Hindlimb muscle (tissue), 1 donor: ENCODE measurements around the gene XPNPEP1. TPM values are rescaled to one million over a fixed set of nuclear protein-coding genes. Genes with fewer than 3 reads are reported as not detected.

ENCODE experiments used
- DNase-seq: peaks from one replicate; pipeline ENCODE4 v3.0.0-alpha.2; 2013
- polyA plus RNA-seq: library from polyadenylated mRNA; unstranded; fragments of 120-200 nt; gene quantifications from one replicate; pipeline ENCODE4 v1.2.1, GENCODE V29; 2013; ENCODE audit not compliant: insufficient read length

Gene XPNPEP1
- polyA plus RNA-seq, 1 donor = 73.3 TPM

DNA sequence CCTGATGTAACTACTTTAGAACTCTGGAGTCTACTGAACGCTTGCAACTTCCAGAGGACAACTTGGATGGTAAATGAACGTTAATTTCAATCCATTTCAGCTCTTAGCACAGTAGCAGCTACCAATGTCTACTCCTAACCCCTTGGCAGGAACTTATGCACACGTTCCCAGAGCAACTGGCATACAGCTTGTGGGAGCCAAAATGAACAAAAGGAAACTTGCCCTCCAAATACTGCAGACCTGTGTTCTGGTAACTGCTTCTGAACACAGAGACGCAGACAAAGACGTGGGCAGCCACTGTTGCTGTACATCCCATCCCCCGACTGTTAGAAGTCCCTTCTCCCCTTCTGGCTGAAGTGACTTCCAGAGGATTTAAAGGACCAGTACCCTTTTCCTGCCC is 61.3 kb downstream of the XPNPEP1 start:
- no peak for DNase-seq

DNA sequence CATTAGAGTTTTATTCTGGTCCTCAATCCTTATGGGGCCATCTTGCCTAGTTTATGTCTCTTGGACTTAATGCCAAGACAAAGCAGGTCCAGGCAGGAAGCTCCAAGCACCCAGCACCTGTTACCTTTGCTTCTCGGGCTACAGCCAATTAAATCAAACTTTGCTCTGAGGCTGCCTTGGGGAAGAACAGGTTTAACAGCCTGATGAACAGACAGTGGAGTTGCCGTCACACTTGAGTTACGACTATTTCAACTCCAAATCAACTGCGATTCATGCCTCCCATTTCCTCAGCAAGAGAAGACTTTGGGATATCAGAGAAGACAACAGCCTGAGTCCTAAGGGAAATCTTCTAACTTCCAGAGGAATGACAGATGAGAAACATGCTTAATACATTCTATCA is 62.2 kb downstream of the XPNPEP1 start:
- DNase-seq = no peak

DNA sequence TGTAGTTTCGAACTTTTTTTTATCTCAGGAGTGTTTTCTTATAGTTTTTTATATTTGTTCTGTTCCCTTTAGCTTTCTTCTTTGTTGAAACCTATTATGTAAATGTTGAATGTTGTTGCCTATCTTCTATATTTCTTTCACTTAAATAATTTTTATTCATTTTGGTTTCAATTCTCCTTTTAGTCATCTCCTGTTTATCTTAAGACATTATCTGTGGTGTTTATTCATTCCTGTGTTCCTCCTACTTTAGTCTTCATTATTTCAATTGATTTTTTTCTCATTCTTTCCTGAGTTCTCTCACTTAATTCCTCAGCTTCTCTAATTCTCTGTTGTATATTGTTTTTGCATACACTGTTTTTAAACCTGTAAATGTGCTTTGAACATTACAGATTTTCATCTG is 64.1 kb downstream of the XPNPEP1 start:
- DNase-seq = no peak

- no peak for DNase-seq
These were observed 67.6 kb downstream of the XPNPEP1 start for GRCh38 chr10:109855746-109856145.

DNA sequence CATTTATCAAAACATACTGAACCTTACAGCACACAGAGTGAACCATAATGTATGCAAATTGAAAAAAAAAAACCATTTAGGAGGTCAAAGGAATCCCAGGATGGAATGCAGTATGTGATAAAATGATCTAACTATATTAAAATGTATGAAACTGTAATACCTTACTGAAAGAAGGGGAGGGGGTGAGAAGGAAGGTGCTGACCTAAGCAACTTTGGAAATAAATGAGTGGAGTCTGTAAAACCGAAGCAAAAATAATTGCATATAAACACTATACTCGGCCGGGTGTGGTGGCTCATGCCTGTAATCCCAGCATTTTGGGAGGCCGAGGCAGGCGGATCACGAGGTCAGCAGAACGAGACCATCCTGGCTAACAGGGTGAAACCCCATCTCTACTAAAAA is 69.4 kb downstream of the XPNPEP1 start:
- no peak for DNase-seq

DNA sequence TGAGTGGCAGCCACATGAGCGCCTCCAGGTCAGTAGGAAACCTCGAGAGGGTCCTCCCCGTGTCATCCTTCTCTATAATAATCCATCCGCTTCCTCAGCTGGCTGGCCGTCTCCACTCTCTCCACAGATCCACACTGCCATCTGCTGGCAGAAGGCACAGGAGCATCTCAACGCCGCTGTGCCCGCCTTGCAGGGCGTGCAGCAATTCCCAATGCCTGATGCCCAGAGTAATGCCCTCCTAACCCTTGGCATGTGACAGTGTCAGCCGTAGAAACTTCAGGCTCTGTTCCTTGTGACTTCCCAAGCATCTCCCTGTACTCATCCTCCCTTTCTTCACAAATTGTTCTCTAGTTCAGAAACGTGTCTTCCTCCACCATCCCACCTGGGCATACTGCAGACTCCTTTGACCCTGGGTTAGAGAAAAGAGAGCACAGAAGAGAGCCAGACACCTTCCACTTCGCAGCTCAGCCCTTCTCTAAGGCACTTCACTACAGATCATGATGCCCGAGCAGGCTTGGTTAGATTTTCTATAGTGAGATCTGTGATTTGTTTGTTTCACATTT is 70.8 kb downstream of the XPNPEP1 start:
- peak; percentile 78 for DNase-seq

DNA sequence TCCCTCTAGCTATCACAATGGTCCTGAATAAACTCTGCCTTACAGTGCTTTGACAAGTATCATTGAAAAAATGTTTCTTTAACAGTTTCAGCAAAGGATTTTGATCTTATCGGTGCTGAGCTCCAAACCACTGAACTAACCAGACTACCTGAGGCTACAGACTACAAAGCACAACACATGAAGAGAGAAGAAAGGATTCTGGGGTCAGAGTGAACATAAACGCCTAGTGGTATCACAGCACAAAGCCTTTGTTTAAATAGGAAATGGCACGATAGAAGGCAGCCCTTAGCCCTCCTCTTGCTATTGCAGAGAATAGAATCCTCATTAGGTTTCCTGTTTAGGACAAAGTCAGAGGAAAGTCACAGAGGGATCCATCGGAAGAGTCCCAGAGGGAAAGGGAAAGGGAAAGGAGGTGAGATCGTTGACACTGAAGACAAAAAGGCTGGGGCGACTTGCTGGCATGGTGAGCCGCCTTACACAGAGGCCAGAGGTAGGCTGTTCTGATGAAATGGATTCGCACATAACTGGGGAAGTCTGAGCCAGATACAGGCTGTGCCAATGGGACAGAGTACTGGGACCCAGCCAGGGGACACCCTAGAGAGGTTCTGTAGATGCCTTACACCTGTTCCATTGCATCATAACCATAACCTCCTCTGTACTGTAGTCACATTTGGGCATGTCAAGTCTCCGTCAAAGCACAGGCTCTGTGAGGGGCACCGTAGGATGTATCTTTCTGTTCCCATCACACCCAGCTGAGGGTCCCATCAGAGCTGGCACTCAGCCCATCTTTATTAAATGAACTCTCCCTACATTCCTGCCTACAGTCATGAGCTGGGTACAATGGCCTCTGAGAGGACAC is 71.5 kb downstream of the XPNPEP1 start:
- no peak for DNase-seq

DNA sequence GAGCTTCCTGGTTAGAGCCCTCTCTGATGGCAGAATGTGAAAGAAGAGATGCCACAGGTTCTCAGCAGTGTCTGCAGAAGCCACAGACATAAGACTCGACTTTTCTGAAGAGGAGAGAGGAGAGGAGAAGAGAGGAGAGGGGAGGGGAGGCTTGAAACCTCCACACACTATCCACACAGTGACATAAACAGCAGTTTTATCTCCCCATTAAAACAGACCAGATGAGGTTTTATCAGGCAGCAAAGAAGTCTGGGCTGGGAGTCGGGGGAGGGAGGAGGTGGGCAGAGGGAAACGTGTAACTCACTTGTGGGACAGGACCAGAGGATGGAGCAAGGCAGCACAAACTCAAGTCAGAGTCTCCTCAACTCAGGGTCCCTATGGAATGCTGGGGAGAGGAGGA is 76.5 kb downstream of the XPNPEP1 start:
- DNase-seq = no peak

GRCh38 chr10:109845308-109845707 is 78.0 kb downstream of the XPNPEP1 start:
- DNase-seq = no peak

DNA sequence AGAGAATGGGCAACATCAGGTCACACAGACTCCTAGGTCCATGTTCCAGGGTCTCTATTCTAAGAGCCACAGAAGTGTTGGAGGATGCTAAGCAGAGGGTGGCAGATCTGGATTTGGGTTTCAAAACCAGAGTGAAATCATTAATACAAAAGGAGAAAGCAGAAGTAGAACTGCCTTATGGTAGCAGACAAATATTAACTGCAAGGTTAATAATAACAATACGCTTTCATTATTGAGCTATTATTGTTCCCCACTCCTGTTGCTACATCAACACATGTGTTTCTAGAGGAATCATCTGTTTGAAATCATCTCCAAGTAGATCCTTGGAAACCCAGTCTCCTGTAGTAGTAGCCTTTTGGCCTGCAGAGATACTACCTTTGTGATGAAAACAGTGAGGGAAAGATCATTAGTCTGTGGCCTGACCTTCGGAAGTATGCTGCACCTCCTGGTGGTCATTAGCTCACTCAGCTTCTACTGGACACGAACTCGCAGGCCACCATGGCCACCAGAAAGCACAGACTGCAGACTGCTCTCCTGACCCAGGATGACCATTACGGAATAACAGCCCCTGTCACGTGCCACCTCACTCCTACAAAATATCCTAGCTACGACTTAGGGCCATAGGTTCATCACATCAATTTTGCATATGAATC is 84.6 kb downstream of the XPNPEP1 start:
- no peak for DNase-seq

GRCh38 chr10:109837384-109837783 is 85.9 kb downstream of the XPNPEP1 start:
- DNase-seq = no peak

- no peak for DNase-seq
These were observed 88.1 kb downstream of the XPNPEP1 start for GRCh38 chr10:109835257-109835656.

GRCh38 chr10:109831846-109832245 is 91.5 kb downstream of the XPNPEP1 start:
- DNase-seq = no peak

DNA sequence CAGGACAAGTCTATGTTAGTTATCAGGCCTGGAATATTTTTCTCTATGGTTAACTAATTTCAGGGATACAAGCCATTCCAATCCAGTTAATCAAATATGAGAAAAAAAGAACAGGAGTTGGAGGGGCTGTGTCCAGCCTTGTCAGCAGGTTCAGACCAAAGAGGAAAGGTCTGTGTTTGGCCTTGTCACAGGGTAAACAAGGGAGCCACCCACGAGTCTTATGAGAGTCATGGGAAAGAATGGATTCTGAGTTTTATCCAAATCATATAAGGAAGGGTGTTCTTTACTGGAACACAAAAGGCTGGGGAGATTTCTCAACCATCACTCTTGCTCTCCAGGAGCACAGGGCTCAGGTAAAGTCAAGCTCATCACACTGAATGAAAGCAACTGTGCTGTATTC is 99.1 kb downstream of the XPNPEP1 start:
- DNase-seq = no peak

GRCh38 chr10:109823196-109823595 is 100.1 kb downstream of the XPNPEP1 start:
- DNase-seq = no peak

- no peak for DNase-seq
These were observed 101.6 kb downstream of the XPNPEP1 start for GRCh38 chr10:109821672-109822071.

DNA sequence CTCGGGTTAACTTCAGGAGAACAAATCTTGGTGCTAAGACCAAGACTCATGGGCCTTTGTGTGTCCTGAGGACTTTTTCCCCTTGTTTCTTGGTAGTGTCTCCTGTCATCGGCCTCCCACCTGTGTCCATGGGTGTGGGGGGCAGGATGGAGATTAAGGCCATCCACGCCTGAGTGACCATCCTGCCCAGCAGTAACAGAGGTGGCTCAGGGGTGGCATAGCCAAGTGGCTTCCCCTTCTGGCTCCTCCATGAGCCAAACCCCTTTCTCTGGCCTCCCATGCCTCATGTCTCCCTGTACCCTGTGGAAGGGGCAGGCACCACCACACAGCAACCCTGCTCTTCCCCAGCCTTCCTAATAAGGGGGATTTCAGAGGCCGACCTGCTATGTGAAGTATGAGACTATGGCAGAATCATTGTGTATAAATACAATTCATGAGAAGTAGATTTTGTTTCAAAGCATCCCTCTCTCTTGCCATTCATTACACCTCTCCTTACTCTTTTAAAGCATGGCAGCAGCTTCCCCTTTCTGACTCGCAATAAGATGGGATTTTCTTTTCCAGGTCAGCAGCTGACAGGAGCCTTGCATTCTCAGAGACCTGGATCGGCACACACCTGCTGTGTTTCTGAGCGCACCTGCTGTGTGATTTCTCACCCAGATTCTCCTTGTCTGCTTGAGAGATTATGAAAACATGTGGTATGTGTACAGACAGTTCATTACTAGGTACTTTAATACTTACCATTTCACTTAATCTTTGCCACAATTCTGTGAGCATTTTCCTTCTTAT is 102.5 kb downstream of the XPNPEP1 start:
- no peak for DNase-seq

DNA sequence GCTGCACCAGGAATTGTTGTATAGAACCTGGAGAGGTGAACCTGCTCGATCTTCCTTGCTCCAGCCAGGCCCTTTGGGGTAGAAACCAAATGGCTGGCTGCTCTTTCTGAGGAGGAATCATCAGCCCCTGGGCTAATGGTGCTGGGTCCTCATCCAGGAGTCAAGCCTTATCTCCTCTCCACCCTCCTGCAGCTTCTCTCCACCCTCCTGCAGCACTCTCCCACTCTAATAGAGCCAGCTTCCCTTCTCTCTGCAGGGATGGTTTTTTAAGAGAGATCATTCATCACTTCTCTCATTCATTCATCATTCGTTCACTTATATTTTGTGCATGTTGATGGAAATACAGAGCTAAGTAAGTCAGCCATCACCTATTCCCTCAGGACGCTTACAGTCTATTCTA is 103.5 kb downstream of the XPNPEP1 start:
- DNase-seq = no peak

Other genes with a start within 250 kb of the XPNPEP1 start
- gene ADD3, start 84.5 kb upstream of the XPNPEP1 start, polyA plus RNA-seq = 101 TPM